ENCODE results near the gene NT5C. TPM values are rescaled to one million over a fixed set of nuclear protein-coding genes. Genes with fewer than 3 reads are reported as not detected.
A peak's percentile ranks its signal among the peaks of the same experiment; 100 is the strongest.

NT5C gene
- total RNA-seq, 2 experiments from 2014 or later, result 14.1 to 16.1 TPM

DNA sequence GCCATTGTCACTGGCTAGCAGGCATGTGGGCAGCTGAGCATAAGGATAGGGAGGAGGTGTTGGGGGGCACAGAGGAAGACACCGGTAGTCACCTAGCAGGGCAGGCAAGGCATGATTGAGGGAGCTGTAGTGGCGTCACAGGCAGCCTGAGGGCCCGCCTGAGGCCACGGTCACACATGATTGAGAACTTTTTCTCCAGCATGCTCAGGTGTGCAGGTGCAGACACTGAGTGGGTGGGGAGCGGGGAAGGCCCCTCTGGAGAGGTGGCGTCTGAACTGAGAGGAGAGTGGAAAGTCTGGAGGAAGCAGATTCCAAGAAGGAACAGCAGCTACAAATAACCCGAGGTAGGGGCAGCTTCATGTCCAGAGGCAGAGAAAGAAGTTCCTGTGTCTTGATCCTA is 32.7 kb downstream of the NT5C start:
- no peaks in the 10 kb centered on the region for H3K27me3 Mint-ChIP-seq
- ChIA-PET POLR2A (interaction anchor here (1.2 kb wide), 1 partner anchor 163 kb away, joined by 3 read pairs; the partner anchor contains the start of genes GGA3 and MRPS7), CTCF (interaction anchor here (0.5 kb wide), 1 partner anchor 343 kb away, joined by 3 read pairs; no protein-coding TSS in a partner anchor)
- intact Hi-C loops (cut with DNase I, micrococcal nuclease), result no loop called here
- H3K27me3 ChIP-seq (ENCODE audit: control insufficient read depth in 1 of 2, insufficient read depth in 2 of 2, low read length in 2 of 2), result no peaks in the 10 kb centered on the region
- H3K36me3 Mint-ChIP-seq (ENCODE audit: low read depth), result no peaks in the 10 kb centered on the region
- no peak overlapping the region for H3K27ac Mint-ChIP-seq
- ATAC-seq (ENCODE audit: poor library complexity) (no peak), DNase-seq (no peak)
- peaks cover 0 to 2% of the 10 kb centered on the region in 2 experiments for H3K9me3 ChIP-seq (ENCODE audit: control insufficient read depth in 1 of 2, insufficient read depth in 1 of 2, low read length in 2 of 2)
- H3K4me1 ChIP-seq (ENCODE audit: insufficient read depth, low read length), result no peaks in the 10 kb centered on the region
- peaks cover 11% of the 10 kb centered on the region for H3K36me3 ChIP-seq (ENCODE audit: insufficient read depth, low read length)
- TF ChIP-seq, protein P1, sequence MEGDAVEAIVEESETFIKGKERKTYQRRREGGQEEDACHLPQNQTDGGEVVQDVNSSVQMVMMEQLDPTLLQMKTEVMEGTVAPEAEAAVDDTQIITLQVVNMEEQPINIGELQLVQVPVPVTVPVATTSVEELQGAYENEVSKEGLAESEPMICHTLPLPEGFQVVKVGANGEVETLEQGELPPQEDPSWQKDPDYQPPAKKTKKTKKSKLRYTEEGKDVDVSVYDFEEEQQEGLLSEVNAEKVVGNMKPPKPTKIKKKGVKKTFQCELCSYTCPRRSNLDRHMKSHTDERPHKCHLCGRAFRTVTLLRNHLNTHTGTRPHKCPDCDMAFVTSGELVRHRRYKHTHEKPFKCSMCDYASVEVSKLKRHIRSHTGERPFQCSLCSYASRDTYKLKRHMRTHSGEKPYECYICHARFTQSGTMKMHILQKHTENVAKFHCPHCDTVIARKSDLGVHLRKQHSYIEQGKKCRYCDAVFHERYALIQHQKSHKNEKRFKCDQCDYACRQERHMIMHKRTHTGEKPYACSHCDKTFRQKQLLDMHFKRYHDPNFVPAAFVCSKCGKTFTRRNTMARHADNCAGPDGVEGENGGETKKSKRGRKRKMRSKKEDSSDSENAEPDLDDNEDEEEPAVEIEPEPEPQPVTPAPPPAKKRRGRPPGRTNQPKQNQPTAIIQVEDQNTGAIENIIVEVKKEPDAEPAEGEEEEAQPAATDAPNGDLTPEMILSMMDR (IDR thresholded peaks at IDR 0.05), result no peak
- no peak overlapping the region for H3K27ac ChIP-seq (ENCODE audit: low read depth in 1 of 2, low read length in 2 of 2)
- H3K4me1 Mint-ChIP-seq (ENCODE audit: low read depth), result no peaks in the 10 kb centered on the region
- H3K4me3 ChIP-seq (ENCODE audit: low read length), result no peak overlapping the region
- H3K4me3 Mint-ChIP-seq, result no peak overlapping the region
- no peaks in the 10 kb centered on the region for H3K9me3 Mint-ChIP-seq

DNA sequence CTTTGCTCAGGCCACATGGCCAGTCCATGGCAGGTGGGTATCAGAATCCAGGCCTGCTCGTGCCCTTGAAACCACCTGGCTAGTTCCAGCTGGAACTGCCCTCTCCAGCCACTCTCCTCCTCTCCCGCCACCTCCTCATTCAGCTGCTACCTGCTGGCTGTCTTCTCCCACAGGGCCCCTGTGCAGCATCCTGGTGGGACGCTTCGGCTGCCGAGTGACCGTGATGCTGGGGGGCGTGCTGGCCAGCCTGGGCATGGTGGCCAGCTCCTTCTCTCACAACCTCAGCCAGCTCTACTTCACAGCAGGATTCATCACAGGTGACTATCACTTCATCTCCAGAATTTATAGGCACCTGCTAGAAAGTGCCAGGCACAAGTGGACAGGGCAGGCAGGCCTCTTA is 33.7 kb downstream of the NT5C start:
- intact Hi-C loops (cut with DNase I, micrococcal nuclease), result no loop called here
- no peaks in the 10 kb centered on the region for H3K27me3 Mint-ChIP-seq
- no peaks in the 10 kb centered on the region for H3K4me1 Mint-ChIP-seq (ENCODE audit: low read depth)
- no peak for ATAC-seq (ENCODE audit: poor library complexity)
- Histone ChIP-seq H3K4me3 (ENCODE audit: low read length) (no peak overlapping the region), H3K27me3 (ENCODE audit: control insufficient read depth in 1 of 2, insufficient read depth in 2 of 2, low read length in 2 of 2) (no peaks in the 10 kb centered on the region), H3K4me1 (ENCODE audit: insufficient read depth, low read length) (no peaks in the 10 kb centered on the region), H3K36me3 (ENCODE audit: insufficient read depth, low read length) (peaks cover 11% of the 10 kb centered on the region), H3K27ac (ENCODE audit: low read depth in 1 of 2, low read length in 2 of 2) (no peak overlapping the region), H3K9me3 (ENCODE audit: control insufficient read depth in 1 of 2, insufficient read depth in 1 of 2, low read length in 2 of 2) (peaks cover 0 to 4% of the 10 kb centered on the region in 2 experiments)
- no peaks in the 10 kb centered on the region for H3K9me3 Mint-ChIP-seq
- POLR2A ChIA-PET, result no interaction called here
- no peak overlapping the region for H3K4me3 Mint-ChIP-seq
- TF ChIP-seq, protein P1 (IDR thresholded peaks at IDR 0.05), result no peak
- H3K36me3 Mint-ChIP-seq (ENCODE audit: low read depth), result no peaks in the 10 kb centered on the region
- H3K27ac Mint-ChIP-seq, result no peak overlapping the region
- CTCF ChIA-PET, result no interaction called here
- no peak for DNase-seq

DNA sequence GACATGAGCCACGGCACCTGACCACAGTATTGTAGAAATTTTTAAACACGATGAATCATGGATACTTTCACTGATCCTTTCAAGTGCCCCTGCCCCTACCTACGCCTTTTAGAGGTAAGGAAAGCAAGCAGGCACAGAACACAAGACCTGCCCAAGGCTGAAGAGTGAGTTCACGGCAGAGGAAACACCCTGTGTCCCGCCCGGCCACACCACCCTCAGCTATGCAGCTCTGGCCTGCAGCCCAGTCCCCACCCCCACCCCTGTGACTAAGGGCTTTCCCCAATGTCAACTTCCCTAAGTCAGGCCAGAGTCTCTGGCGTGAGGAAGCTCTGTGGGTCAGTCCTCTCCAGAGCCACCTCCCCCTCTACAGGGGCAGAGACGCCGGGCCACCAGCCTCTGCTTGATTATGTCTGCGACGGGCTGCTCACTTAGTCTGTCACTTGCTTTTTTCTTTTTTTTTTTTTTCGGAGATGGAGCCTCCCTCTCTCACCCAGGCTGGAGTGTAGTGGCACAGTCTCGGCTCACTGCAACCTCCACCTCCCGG is 35.4 kb downstream of the NT5C start:
- Histone ChIP-seq H3K9me3 (ENCODE audit: control insufficient read depth in 1 of 2, insufficient read depth in 1 of 2, low read length in 2 of 2) (peaks cover 0 to 4% of the 10 kb centered on the region in 2 experiments), H3K4me3 (ENCODE audit: low read length) (no peak overlapping the region), H3K27ac (ENCODE audit: low read depth in 1 of 2, low read length in 2 of 2) (no peak overlapping the region), H3K4me1 (ENCODE audit: insufficient read depth, low read length) (peaks cover 4% of the 10 kb centered on the region), H3K36me3 (ENCODE audit: insufficient read depth, low read length) (peaks cover 11% of the 10 kb centered on the region), H3K27me3 (ENCODE audit: control insufficient read depth in 1 of 2, insufficient read depth in 2 of 2, low read length in 2 of 2) (no peaks in the 10 kb centered on the region)
- TF ChIP-seq, protein P1 (IDR thresholded peaks at IDR 0.05), result no peak
- Mint-ChIP-seq H3K36me3 (ENCODE audit: low read depth) (no peaks in the 10 kb centered on the region), H3K27me3 (no peaks in the 10 kb centered on the region), H3K4me1 (ENCODE audit: low read depth) (peaks cover 5% of the 10 kb centered on the region), H3K9me3 (no peaks in the 10 kb centered on the region), H3K27ac (no peak overlapping the region), H3K4me3 (no peak overlapping the region)
- intact Hi-C loops (cut with DNase I, micrococcal nuclease), result no loop called here
- ChIA-PET POLR2A (no interaction called here), CTCF (no interaction called here)
- ATAC-seq (ENCODE audit: poor library complexity) (no peak), DNase-seq (peak in 2 of 14 experiments; percentile 64 to 73)

All from CD4-positive, alpha-beta T cell (primary cell).